HEK293 (cell line): ENCODE results near the gene COL18A1.
A peak's percentile ranks its signal among the peaks of the same experiment; 100 is the strongest.

ENCODE experiments used
- CTCF ChIA-PET: fragments of 350-600 bp; formaldehyde crosslinking; extraction: SDS; loops from one replicate; lab custom pipeline; 2021; ENCODE audit warnings: antibody characterized with exemption; lab: Yijun Ruan, JAX
- POLR2A ChIA-PET: fragments of 300-600 bp; formaldehyde crosslinking; extraction: SDS; loops from one replicate; lab custom pipeline; 2020; ENCODE audit warnings: antibody characterized with exemption, inconsistent platforms; lab: Yijun Ruan, JAX
- H3K27ac ChIP-seq: fragments of 200-500 bp; sonication (Bioruptor generic); 2 replicates; pipeline ENCODE4 v1.5.1; 2014; ENCODE audit warnings: low read depth, low read length, control low read depth, inconsistent platforms; ENCODE audit errors: extremely low read depth
- H3K36me3 ChIP-seq, 2 experiments: fragments of 200-500 bp in 1 of 2; sonication (Bioruptor generic) in 1 of 2; 1 replicate in 1 of 2; 2 replicates in 1 of 2; pipeline ENCODE4 v1.5.1; 2014 to 2017; ENCODE audit warnings: inconsistent platforms in 2 of 2, low read length in 2 of 2; ENCODE audit not compliant: control insufficient read depth in 2 of 2, insufficient read depth in 1 of 2
- H3K4me1 ChIP-seq: fragments of 200-500 bp; sonication (Bioruptor generic); 2 replicates; pipeline ENCODE4 v1.5.1; 2014; ENCODE audit warnings: mild to moderate bottlenecking, low read length, inconsistent platforms; ENCODE audit not compliant: control insufficient read depth, insufficient read depth
- H3K4me3 ChIP-seq: 2 replicates; pipeline ENCODE4 v1.5.1; 2011; ENCODE audit warnings: low read depth, mild to moderate bottlenecking, control low read depth, low read length, moderate library complexity
- H3K9me3 ChIP-seq: fragments of 200-500 bp; sonication (Bioruptor generic); 2 replicates; pipeline ENCODE4 v1.5.1; 2014; ENCODE audit warnings: low read depth, low read length, inconsistent platforms; ENCODE audit not compliant: control insufficient read depth, insufficient read depth
- KLF9 ChIP-seq: fragments of 450-650 bp; formaldehyde crosslinking; IDR thresholded peaks from 2 replicates; pipeline ENCODE4 v1.5.1; 2016; ENCODE audit warnings: missing biosample characterization, missing genetic modification characterization, low read depth
- RBAK ChIP-seq: fragments of 450-650 bp; formaldehyde crosslinking; IDR thresholded peaks from 2 replicates; pipeline ENCODE4 v1.5.1; 2016; ENCODE audit warnings: missing biosample characterization, missing genetic modification characterization
- TRIM28 ChIP-seq: IDR thresholded peaks from 2 replicates; pipeline ENCODE4 v1.6.1; 2011; ENCODE audit warnings: low read length, control low read depth, borderline replicate concordance
- ZFHX2 ChIP-seq: fragments of 450-650 bp; formaldehyde crosslinking; conservative IDR thresholded peaks from 2 replicates; pipeline ENCODE4 v1.5.1; 2016; ENCODE audit warnings: missing biosample characterization, missing genetic modification characterization
- ZFP3 ChIP-seq: fragments of 450-650 bp; formaldehyde crosslinking; IDR thresholded peaks from 2 replicates; pipeline ENCODE4 v1.5.1; 2016; ENCODE audit warnings: low read depth, missing biosample characterization, missing genetic modification characterization
- ZNF324 ChIP-seq: fragments of 450-650 bp; formaldehyde crosslinking; IDR thresholded peaks from 2 replicates; pipeline ENCODE4 v1.5.1; 2016; ENCODE audit warnings: missing biosample characterization, missing genetic modification characterization
- ZNF354C ChIP-seq: fragments of 450-650 bp; formaldehyde crosslinking; IDR thresholded peaks from 2 replicates; pipeline ENCODE4 v1.5.1; 2016; ENCODE audit warnings: missing biosample characterization, missing genetic modification characterization, low read depth, borderline replicate concordance
- ZNF560 ChIP-seq: fragments of 450-650 bp; formaldehyde crosslinking; IDR thresholded peaks from 2 replicates; pipeline ENCODE4 v1.5.1; 2017; ENCODE audit warnings: missing biosample characterization, missing genetic modification characterization, borderline replicate concordance
- ZNF658 ChIP-seq: fragments of 450-650 bp; formaldehyde crosslinking; IDR thresholded peaks from 2 replicates; pipeline ENCODE4; 2016; ENCODE audit warnings: missing biosample characterization, missing genetic modification characterization
- ZNF768 ChIP-seq: fragments of 450-650 bp; formaldehyde crosslinking; IDR thresholded peaks from 2 replicates; pipeline ENCODE4 v1.5.1; 2018; ENCODE audit warnings: missing biosample characterization, mild to moderate bottlenecking, missing genetic modification characterization
- TF ChIP-seq, protein P1 (sequence below): fragments of 450-650 bp; formaldehyde crosslinking; IDR thresholded peaks from 2 replicates; pipeline ENCODE4 v1.5.1; 2017; ENCODE audit warnings: missing biosample characterization, missing genetic modification characterization
- TF ChIP-seq, protein P2 (sequence below): fragments of 450-650 bp; formaldehyde crosslinking; IDR thresholded peaks from 2 replicates; pipeline ENCODE4 v1.5.1; 2017; ENCODE audit warnings: missing biosample characterization, missing genetic modification characterization
- TF ChIP-seq, protein P3 (sequence below): fragments of 450-650 bp; formaldehyde crosslinking; IDR thresholded peaks from 2 replicates; pipeline ENCODE4 v1.5.1; 2016; ENCODE audit warnings: missing biosample characterization, missing genetic modification characterization, borderline replicate concordance
- TF ChIP-seq, protein P4 (sequence below): fragments of 450-650 bp; formaldehyde crosslinking; IDR thresholded peaks from 2 replicates; pipeline ENCODE4 v1.5.1; 2016; ENCODE audit warnings: missing biosample characterization, missing genetic modification characterization
- TF ChIP-seq, protein P5 (sequence below): fragments of 450-650 bp; formaldehyde crosslinking; optimal IDR thresholded peaks from 2 replicates; pipeline ENCODE3; 2016; ENCODE audit warnings: missing biosample characterization, mild to moderate bottlenecking, missing genetic modification characterization

Gene COL18A1

DNA sequence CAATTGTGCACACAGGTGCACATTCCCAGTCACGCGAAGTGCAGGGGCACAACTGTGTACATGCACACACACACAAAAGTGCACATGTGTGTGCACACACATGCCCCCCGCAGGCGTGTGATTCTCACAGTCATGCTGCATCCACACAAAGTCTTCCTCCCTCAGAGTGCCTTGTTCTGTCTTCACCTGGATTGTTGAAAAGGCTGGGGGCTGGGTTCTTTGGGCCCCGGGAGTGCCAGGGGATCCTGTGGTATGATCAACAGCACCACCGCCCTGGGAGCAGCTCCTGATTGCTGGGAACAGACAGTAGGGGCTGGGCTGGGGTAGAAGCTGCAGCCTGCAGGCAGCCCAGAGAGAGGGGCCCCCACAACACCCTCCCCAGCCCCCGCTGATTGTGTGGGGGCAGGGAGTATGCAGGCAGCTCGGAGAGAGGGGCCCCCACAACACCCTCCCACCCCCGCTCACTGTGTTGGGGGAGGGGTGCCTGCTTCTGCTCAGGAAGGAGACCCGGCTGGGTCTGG, 3.4 kb downstream of the COL18A1 start:
- H3K9me3 ChIP-seq = no peaks in the 10 kb centered on the region
- ChIA-PET CTCF (no interaction called here), POLR2A (no interaction called here)
- TF ChIP-seq, protein P1, sequence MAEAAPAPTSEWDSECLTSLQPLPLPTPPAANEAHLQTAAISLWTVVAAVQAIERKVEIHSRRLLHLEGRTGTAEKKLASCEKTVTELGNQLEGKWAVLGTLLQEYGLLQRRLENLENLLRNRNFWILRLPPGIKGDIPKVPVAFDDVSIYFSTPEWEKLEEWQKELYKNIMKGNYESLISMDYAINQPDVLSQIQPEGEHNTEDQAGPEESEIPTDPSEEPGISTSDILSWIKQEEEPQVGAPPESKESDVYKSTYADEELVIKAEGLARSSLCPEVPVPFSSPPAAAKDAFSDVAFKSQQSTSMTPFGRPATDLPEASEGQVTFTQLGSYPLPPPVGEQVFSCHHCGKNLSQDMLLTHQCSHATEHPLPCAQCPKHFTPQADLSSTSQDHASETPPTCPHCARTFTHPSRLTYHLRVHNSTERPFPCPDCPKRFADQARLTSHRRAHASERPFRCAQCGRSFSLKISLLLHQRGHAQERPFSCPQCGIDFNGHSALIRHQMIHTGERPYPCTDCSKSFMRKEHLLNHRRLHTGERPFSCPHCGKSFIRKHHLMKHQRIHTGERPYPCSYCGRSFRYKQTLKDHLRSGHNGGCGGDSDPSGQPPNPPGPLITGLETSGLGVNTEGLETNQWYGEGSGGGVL (tag by site-specific recombination) = peak; percentile 41; the same call in 1 of the 2 replicates
- TF ChIP-seq, protein P2, sequence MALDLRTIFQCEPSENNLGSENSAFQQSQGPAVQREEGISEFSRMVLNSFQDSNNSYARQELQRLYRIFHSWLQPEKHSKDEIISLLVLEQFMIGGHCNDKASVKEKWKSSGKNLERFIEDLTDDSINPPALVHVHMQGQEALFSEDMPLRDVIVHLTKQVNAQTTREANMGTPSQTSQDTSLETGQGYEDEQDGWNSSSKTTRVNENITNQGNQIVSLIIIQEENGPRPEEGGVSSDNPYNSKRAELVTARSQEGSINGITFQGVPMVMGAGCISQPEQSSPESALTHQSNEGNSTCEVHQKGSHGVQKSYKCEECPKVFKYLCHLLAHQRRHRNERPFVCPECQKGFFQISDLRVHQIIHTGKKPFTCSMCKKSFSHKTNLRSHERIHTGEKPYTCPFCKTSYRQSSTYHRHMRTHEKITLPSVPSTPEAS (tag by site-specific recombination) = peak; percentile 66
- TF ChIP-seq, protein P3, sequence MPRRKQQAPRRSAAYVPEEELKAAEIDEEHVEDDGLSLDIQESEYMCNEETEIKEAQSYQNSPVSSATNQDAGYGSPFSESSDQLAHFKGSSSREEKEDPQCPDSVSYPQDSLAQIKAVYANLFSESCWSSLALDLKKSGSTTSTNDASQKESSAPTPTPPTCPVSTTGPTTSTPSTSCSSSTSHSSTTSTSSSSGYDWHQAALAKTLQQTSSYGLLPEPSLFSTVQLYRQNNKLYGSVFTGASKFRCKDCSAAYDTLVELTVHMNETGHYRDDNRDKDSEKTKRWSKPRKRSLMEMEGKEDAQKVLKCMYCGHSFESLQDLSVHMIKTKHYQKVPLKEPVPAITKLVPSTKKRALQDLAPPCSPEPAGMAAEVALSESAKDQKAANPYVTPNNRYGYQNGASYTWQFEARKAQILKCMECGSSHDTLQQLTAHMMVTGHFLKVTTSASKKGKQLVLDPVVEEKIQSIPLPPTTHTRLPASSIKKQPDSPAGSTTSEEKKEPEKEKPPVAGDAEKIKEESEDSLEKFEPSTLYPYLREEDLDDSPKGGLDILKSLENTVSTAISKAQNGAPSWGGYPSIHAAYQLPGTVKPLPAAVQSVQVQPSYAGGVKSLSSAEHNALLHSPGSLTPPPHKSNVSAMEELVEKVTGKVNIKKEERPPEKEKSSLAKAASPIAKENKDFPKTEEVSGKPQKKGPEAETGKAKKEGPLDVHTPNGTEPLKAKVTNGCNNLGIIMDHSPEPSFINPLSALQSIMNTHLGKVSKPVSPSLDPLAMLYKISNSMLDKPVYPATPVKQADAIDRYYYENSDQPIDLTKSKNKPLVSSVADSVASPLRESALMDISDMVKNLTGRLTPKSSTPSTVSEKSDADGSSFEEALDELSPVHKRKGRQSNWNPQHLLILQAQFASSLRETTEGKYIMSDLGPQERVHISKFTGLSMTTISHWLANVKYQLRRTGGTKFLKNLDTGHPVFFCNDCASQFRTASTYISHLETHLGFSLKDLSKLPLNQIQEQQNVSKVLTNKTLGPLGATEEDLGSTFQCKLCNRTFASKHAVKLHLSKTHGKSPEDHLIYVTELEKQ (tag by site-specific recombination) = no peak
- TF ChIP-seq ZNF324 (tag by site-specific recombination) (no peak), TRIM28 (no peak), ZNF658 (tag by site-specific recombination) (no peak), ZNF768 (tag by site-specific recombination) (no peak), ZFP3 (no peak), ZNF354C (tag by site-specific recombination) (no peak), KLF9 (tag by site-specific recombination) (no peak), ZFHX2 (tag by site-specific recombination) (0 out of 2 replicates have a peak, but pooled peaks have one; percentile 12), ZNF560 (tag by site-specific recombination) (no peak), RBAK (tag by site-specific recombination) (no peak)
- TF ChIP-seq, protein P4, sequence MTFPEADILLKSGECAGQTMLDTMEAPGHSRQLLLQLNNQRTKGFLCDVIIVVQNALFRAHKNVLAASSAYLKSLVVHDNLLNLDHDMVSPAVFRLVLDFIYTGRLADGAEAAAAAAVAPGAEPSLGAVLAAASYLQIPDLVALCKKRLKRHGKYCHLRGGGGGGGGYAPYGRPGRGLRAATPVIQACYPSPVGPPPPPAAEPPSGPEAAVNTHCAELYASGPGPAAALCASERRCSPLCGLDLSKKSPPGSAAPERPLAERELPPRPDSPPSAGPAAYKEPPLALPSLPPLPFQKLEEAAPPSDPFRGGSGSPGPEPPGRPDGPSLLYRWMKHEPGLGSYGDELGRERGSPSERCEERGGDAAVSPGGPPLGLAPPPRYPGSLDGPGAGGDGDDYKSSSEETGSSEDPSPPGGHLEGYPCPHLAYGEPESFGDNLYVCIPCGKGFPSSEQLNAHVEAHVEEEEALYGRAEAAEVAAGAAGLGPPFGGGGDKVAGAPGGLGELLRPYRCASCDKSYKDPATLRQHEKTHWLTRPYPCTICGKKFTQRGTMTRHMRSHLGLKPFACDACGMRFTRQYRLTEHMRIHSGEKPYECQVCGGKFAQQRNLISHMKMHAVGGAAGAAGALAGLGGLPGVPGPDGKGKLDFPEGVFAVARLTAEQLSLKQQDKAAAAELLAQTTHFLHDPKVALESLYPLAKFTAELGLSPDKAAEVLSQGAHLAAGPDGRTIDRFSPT = no peak
- TF ChIP-seq, protein P5, sequence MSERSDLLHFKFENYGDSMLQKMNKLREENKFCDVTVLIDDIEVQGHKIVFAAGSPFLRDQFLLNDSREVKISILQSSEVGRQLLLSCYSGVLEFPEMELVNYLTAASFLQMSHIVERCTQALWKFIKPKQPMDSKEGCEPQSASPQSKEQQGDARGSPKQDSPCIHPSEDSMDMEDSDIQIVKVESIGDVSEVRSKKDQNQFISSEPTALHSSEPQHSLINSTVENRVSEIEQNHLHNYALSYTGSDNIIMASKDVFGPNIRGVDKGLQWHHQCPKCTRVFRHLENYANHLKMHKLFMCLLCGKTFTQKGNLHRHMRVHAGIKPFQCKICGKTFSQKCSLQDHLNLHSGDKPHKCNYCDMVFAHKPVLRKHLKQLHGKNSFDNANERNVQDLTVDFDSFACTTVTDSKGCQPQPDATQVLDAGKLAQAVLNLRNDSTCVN (tag by site-specific recombination) = no peak
- H3K36me3 ChIP-seq = peaks cover 0 to 8% of the 10 kb centered on the region in 2 experiments; a peak in 1 of 3 replicates
- no peak overlapping the region for H3K4me3 ChIP-seq
- no peak overlapping the region for H3K27ac ChIP-seq
- H3K4me1 ChIP-seq = no peaks in the 10 kb centered on the region
